Spleen (tissue), 7 donors: ENCODE results near the gene TNXB.
"Not testable (repeated sequence)": the region's sequence is repeated elsewhere in the genome, so short reads cannot be mapped to it uniquely, and the experiment has no call there.

Experiments
- CTCF ChIP-seq, 11 experiments: fragments of 200-600 bp in 7 of 11; fragments of 450-650 bp in 4 of 11; sonication (generic) in 4 of 11; IDR thresholded peaks in 8 of 11; conservative IDR thresholded peaks in 3 of 11; 1 replicate in 7 of 11; 2 replicates in 4 of 11; pipeline versions ENCODE4 v1.4.0 to v1.8.0; 2016 to 2021; ENCODE audit warnings: antibody characterized with exemption in 11 of 11, inconsistent platforms in 4 of 11, mild to moderate bottlenecking in 1 of 11
- POLR2A ChIP-seq, 3 donors: fragments of 450-650 bp; IDR thresholded peaks; one replicate each; pipeline ENCODE4 v1.5.1; 2017; ENCODE audit warnings: antibody characterized with exemption in 3 of 3, mild to moderate bottlenecking in 1 of 3
- POLR2AphosphoS5 ChIP-seq, 3 donors: sonication (generic); formaldehyde crosslinking; IDR thresholded peaks; one replicate each; pipeline ENCODE4 v1.5.1; 2017; ENCODE audit warnings: antibody characterized with exemption in 3 of 3
- donor health status: DM: no; HTN: no; CAD: no; lungs with moderate emphysema.
- donor health status: DM: no; HTN: no; CAD: no.
- donor health status: DM: no; HTN: no; CAD: no.

- not testable (repeated sequence) for TF ChIP-seq CTCF (IDR thresholded peaks at IDR 0.05 in 8 of 11, conservative IDR thresholded peaks at IDR 0.05 in 3 of 11); POLR2A (IDR thresholded peaks at IDR 0.05); POLR2AphosphoS5 (IDR thresholded peaks at IDR 0.05)
Measured at GRCh38 chr6:32037136-32037535, 72.0 kb downstream of the TNXB start.
